GM23338 (cell line): Measurements from ENCODE around the gene FUBP1. TPM values are rescaled to one million over a fixed set of nuclear protein-coding genes. Genes with fewer than 3 reads are reported as not detected.
"Not testable (repeated sequence)": the region's sequence is repeated elsewhere in the genome, so short reads cannot be mapped to it uniquely, and the experiment has no call there.

ENCODE experiments used
- ATAC-seq: fragments of 200-7000 bp; cut with Tn5 transposase; 3 replicates; pipeline ENCODE4 v1.9.1; 2020
- DNase-seq: peaks from one replicate; pipeline ENCODE4 v3.0.0-alpha.2; 2015; ENCODE audit warnings: low spot score
- H2AFZ ChIP-seq: fragments of 200-600 bp; sonication (generic); 2 replicates; pipeline ENCODE4 v1.8.0; 2016; ENCODE audit warnings: antibody characterized with exemption, mild to moderate bottlenecking, moderate library complexity
- H3F3A ChIP-seq: fragments of 200-600 bp; sonication (generic); replicated peaks from 2 replicates; pipeline ENCODE4 v1.8.0; 2017; ENCODE audit warnings: antibody characterized with exemption, mixed run types, low read depth
- H3K27ac ChIP-seq: fragments of 200-600 bp; sonication (generic); 2 replicates; pipeline ENCODE4 v1.6.1; 2016; ENCODE audit warnings: low read depth
- H3K27me3 ChIP-seq: fragments of 200-600 bp; sonication (generic); 2 replicates; pipeline ENCODE4 v1.8.0; 2016; ENCODE audit warnings: mild to moderate bottlenecking, mixed run types, moderate library complexity; ENCODE audit not compliant: insufficient read depth
- H3K36me3 ChIP-seq: fragments of 200-600 bp; sonication (generic); 2 replicates; pipeline ENCODE4 v1.8.0; 2016; ENCODE audit warnings: mild to moderate bottlenecking; ENCODE audit not compliant: insufficient read depth
- H3K4me1 ChIP-seq: fragments of 200-600 bp; sonication (generic); 2 replicates; pipeline ENCODE4 v1.8.0; 2016; ENCODE audit warnings: mild to moderate bottlenecking, moderate library complexity; ENCODE audit not compliant: insufficient read depth
- H3K4me2 ChIP-seq: fragments of 200-600 bp; sonication (generic); 2 replicates; pipeline ENCODE4 v1.7.1; 2017; ENCODE audit warnings: mixed run types
- H3K4me3 ChIP-seq: fragments of 200-600 bp; sonication (generic); 2 replicates; pipeline ENCODE4 v1.6.1; 2016; ENCODE audit warnings: mixed run types
- H3K79me2 ChIP-seq: fragments of 200-600 bp; sonication (generic); replicated peaks from 2 replicates; pipeline ENCODE4 v1.8.0; 2017; ENCODE audit warnings: mild to moderate bottlenecking; ENCODE audit not compliant: insufficient read depth
- H3K9me2 ChIP-seq: fragments of 200-600 bp; sonication (generic); 2 replicates; pipeline ENCODE4 v1.8.0; 2017; ENCODE audit not compliant: insufficient read depth
- H4K20me1 ChIP-seq: fragments of 200-600 bp; sonication (generic); replicated peaks from 2 replicates; pipeline ENCODE4 v1.8.0; 2017; ENCODE audit warnings: mild to moderate bottlenecking; ENCODE audit not compliant: insufficient read depth
- H3K27ac Mint-ChIP-seq: 2 replicates; pipeline ENCODE4 v1.8.0; 2020; ENCODE audit warnings: inconsistent platforms, mild to moderate bottlenecking, moderate library complexity, mixed read lengths
- H3K27me3 Mint-ChIP-seq: 3 replicates; pipeline ENCODE4 v1.8.0; 2022; ENCODE audit warnings: low read depth, mild to moderate bottlenecking, moderate library complexity, mixed read lengths, inconsistent platforms; ENCODE audit not compliant: insufficient read depth, poor library complexity
- H3K36me3 Mint-ChIP-seq: 3 replicates; pipeline ENCODE4 v1.8.0; 2021; ENCODE audit warnings: low read depth, mild to moderate bottlenecking, inconsistent platforms, moderate library complexity, mixed read lengths
- H3K4me1 Mint-ChIP-seq: 3 replicates; pipeline ENCODE4 v1.8.0; 2020; ENCODE audit warnings: mild to moderate bottlenecking, inconsistent platforms, mixed read lengths
- H3K4me3 Mint-ChIP-seq: 3 replicates; pipeline ENCODE4 v1.8.0; 2021; ENCODE audit warnings: moderate library complexity, mild to moderate bottlenecking, inconsistent platforms, mixed read lengths
- H3K9me3 Mint-ChIP-seq: 3 replicates; pipeline ENCODE4 v1.8.0; 2020; ENCODE audit warnings: moderate library complexity, mild to moderate bottlenecking, inconsistent platforms, mixed read lengths
- CREB1 ChIP-seq: fragments of 250-450 bp; sonication (Bioruptor Pico); IDR thresholded peaks from 2 replicates; pipeline ENCODE4 v1.5.0; 2020; ENCODE audit warnings: low read depth, mild to moderate bottlenecking, moderate library complexity
- EZH2 ChIP-seq: fragments of 200-600 bp; sonication (generic); IDR thresholded peaks from one replicate; pipeline ENCODE4 v1.8.0; 2017; ENCODE audit warnings: antibody characterized with exemption, mild to moderate bottlenecking, low read depth; ENCODE audit not compliant: unreplicated experiment
- EZH2phosphoT487 ChIP-seq: fragments of 200-600 bp; sonication (generic); IDR thresholded peaks from one replicate; pipeline ENCODE4 v1.8.1; 2018; ENCODE audit warnings: antibody characterized with exemption; ENCODE audit not compliant: unreplicated experiment
- JUNB ChIP-seq: IDR thresholded peaks from one replicate; pipeline ENCODE4 v1.6.1; 2016; ENCODE audit warnings: antibody characterized with exemption; ENCODE audit not compliant: unreplicated experiment
- NANOG ChIP-seq: IDR thresholded peaks from 2 replicates; pipeline ENCODE4 v1.6.1; 2016; ENCODE audit warnings: antibody characterized with exemption, borderline replicate concordance
- POLR2AphosphoS5 ChIP-seq: IDR thresholded peaks from 2 replicates; pipeline ENCODE4 v1.6.1; 2016; ENCODE audit warnings: antibody characterized with exemption, low read depth
- STAT1 ChIP-seq: IDR thresholded peaks from one replicate; pipeline ENCODE4 v1.6.1; 2016; ENCODE audit warnings: antibody characterized with exemption; ENCODE audit not compliant: unreplicated experiment
- ZNF114 ChIP-seq: fragments of 250-450 bp; sonication (Bioruptor Pico); IDR thresholded peaks from 2 replicates; pipeline ENCODE4 v1.5.0; 2020; ENCODE audit warnings: mild to moderate bottlenecking, moderate library complexity
- ZNF331 ChIP-seq: fragments of 250-450 bp; sonication (Bioruptor Pico); IDR thresholded peaks from 2 replicates; pipeline ENCODE4 v1.5.0; 2020; ENCODE audit warnings: low read depth, mild to moderate bottlenecking, moderate library complexity
- polyA plus RNA-seq: library from polyadenylated mRNA; unstranded; fragments of >200 nt; fragmentation: Nextera tagmentation; extraction: Ambion mirVana; gene quantifications from 2 replicates; pipeline ENCODE4 v1.2.1, GENCODE V29; 2016
- total RNA-seq: library from RNA; depleted of rRNA; stranded (reverse); fragments of >200 nt; shearing (Covaris generic); gene quantifications from 2 replicates; pipeline ENCODE4 v1.2.3, GENCODE V29; 2014
- TF ChIP-seq, protein P1 (sequence below), 2 experiments: fragments of 200-600 bp in 1 of 2; sonication (generic) in 1 of 2; conservative IDR thresholded peaks; 2 replicates each; pipeline versions ENCODE4 v1.5.1 to v1.6.1; 2016 to 2017; ENCODE audit warnings: antibody characterized with exemption in 2 of 2, low read depth in 2 of 2, mild to moderate bottlenecking in 2 of 2, moderate library complexity in 1 of 2
- TF ChIP-seq, protein P2 (sequence below): IDR thresholded peaks from one replicate; pipeline ENCODE4 v1.6.1; 2018; ENCODE audit warnings: antibody characterized with exemption; ENCODE audit not compliant: unreplicated experiment
- TF ChIP-seq, protein P3 (sequence below): fragments of 250-450 bp; sonication (Bioruptor Pico); IDR thresholded peaks from 2 replicates; pipeline ENCODE4 v1.5.0; 2020; ENCODE audit warnings: mild to moderate bottlenecking, moderate library complexity

Gene FUBP1
- total and polyA plus RNA-seq, 2 experiments from 2014 or later, result 212 to 308 TPM

DNA sequence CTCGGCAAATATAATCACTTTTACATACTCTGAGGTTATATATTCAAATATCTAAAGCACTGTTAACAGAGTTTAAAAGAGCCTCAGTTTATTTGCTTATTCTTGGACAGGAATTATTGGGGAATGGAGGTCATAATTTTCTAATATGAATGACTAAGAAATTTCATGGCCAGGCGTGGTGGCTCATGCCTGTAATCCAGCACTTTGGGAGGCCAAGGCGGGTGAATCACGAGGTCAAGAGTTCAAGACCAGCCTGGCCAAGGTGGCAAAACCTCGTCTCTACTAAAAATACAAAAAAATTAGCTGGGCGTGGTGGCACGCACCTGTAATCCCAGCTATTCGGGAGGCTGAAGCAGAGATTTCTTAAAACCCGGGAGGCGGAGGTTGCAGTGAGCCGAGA lies 21.7 kb upstream of the FUBP1 start:
- not testable (repeated sequence) for H3K4me2 ChIP-seq, H3F3A ChIP-seq, H3K27ac Mint-ChIP-seq, H3K4me3 Mint-ChIP-seq, H2AFZ ChIP-seq, H3K27me3 ChIP-seq, H3K27ac ChIP-seq, H3K79me2 ChIP-seq, H3K9me2 ChIP-seq, ATAC-seq, H4K20me1 ChIP-seq, H3K36me3 ChIP-seq, H3K4me3 ChIP-seq, DNase-seq, H3K9me3 Mint-ChIP-seq, H3K27me3 Mint-ChIP-seq, H3K36me3 Mint-ChIP-seq
- H3K4me1 Mint-ChIP-seq, result peaks cover 19% of the 10 kb centered on the region
- peaks cover 19% of the 10 kb centered on the region for H3K4me1 ChIP-seq

DNA sequence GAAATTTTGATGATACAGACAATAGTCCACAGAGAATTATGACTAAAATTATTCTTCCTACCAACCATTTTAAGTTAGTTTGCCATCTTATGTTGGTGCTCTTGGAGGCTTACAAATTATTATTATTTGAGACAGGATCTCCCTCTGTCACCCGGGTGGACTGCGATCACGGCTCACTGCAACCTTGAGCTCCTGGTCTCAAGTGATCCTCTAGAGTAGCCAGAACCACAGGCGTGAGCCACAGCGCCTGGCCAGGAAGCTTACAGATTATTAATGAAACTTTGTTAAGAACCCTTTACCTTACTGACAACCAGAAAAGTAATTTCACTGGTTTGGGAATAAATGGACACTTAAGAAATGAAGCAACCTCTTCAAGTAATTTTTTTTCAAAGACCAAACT lies 17.9 kb upstream of the FUBP1 start:
- Histone ChIP-seq H3K36me3 (peaks cover 4% of the 10 kb centered on the region; the same call in 1 of the 2 replicates), H2AFZ (no peak overlapping the region), H3K27ac (no peak overlapping the region; the same call in 1 of the 2 replicates), H3K79me2 (peaks cover 22% of the 10 kb centered on the region; the same call in 1 of the 2 replicates), H3K4me1 (no peaks in the 10 kb centered on the region), H3K9me2 (no peaks in the 10 kb centered on the region), H3K4me3 (no peak overlapping the region), H3K27me3 (no peaks in the 10 kb centered on the region), H3K4me2 (no peak overlapping the region), H4K20me1 (0 out of 2 replicates have a peak, but pooled peaks cover 4% of the 10 kb centered on the region), H3F3A (no peaks in the 10 kb centered on the region)
- no peaks in the 10 kb centered on the region for H3K27me3 Mint-ChIP-seq
- peaks cover 3% of the 10 kb centered on the region; the same call in 1 of the 3 replicates for H3K36me3 Mint-ChIP-seq
- H3K4me1 Mint-ChIP-seq, result no peaks in the 10 kb centered on the region
- no peak for ATAC-seq
- no peak overlapping the region for H3K4me3 Mint-ChIP-seq
- H3K27ac Mint-ChIP-seq, result no peak overlapping the region
- DNase-seq, result no peak
- no peaks in the 10 kb centered on the region for H3K9me3 Mint-ChIP-seq
- TF ChIP-seq, protein P1, sequence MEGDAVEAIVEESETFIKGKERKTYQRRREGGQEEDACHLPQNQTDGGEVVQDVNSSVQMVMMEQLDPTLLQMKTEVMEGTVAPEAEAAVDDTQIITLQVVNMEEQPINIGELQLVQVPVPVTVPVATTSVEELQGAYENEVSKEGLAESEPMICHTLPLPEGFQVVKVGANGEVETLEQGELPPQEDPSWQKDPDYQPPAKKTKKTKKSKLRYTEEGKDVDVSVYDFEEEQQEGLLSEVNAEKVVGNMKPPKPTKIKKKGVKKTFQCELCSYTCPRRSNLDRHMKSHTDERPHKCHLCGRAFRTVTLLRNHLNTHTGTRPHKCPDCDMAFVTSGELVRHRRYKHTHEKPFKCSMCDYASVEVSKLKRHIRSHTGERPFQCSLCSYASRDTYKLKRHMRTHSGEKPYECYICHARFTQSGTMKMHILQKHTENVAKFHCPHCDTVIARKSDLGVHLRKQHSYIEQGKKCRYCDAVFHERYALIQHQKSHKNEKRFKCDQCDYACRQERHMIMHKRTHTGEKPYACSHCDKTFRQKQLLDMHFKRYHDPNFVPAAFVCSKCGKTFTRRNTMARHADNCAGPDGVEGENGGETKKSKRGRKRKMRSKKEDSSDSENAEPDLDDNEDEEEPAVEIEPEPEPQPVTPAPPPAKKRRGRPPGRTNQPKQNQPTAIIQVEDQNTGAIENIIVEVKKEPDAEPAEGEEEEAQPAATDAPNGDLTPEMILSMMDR (conservative IDR thresholded peaks at IDR 0.05; ENCODE audit: low read depth in 2 of 2), result no peak
- TF ChIP-seq NANOG (no peak), POLR2AphosphoS5 (no peak), ZNF114 (CRISPR knock-in tag) (no peak), ZNF331 (CRISPR knock-in tag) (no peak), EZH2 (no peak), EZH2phosphoT487 (no peak), STAT1 (no peak), CREB1 (CRISPR knock-in tag) (no peak), JUNB (no peak)
- TF ChIP-seq, protein P2, sequence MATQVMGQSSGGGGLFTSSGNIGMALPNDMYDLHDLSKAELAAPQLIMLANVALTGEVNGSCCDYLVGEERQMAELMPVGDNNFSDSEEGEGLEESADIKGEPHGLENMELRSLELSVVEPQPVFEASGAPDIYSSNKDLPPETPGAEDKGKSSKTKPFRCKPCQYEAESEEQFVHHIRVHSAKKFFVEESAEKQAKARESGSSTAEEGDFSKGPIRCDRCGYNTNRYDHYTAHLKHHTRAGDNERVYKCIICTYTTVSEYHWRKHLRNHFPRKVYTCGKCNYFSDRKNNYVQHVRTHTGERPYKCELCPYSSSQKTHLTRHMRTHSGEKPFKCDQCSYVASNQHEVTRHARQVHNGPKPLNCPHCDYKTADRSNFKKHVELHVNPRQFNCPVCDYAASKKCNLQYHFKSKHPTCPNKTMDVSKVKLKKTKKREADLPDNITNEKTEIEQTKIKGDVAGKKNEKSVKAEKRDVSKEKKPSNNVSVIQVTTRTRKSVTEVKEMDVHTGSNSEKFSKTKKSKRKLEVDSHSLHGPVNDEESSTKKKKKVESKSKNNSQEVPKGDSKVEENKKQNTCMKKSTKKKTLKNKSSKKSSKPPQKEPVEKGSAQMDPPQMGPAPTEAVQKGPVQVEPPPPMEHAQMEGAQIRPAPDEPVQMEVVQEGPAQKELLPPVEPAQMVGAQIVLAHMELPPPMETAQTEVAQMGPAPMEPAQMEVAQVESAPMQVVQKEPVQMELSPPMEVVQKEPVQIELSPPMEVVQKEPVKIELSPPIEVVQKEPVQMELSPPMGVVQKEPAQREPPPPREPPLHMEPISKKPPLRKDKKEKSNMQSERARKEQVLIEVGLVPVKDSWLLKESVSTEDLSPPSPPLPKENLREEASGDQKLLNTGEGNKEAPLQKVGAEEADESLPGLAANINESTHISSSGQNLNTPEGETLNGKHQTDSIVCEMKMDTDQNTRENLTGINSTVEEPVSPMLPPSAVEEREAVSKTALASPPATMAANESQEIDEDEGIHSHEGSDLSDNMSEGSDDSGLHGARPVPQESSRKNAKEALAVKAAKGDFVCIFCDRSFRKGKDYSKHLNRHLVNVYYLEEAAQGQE, result no peak
- TF ChIP-seq, protein P3, sequence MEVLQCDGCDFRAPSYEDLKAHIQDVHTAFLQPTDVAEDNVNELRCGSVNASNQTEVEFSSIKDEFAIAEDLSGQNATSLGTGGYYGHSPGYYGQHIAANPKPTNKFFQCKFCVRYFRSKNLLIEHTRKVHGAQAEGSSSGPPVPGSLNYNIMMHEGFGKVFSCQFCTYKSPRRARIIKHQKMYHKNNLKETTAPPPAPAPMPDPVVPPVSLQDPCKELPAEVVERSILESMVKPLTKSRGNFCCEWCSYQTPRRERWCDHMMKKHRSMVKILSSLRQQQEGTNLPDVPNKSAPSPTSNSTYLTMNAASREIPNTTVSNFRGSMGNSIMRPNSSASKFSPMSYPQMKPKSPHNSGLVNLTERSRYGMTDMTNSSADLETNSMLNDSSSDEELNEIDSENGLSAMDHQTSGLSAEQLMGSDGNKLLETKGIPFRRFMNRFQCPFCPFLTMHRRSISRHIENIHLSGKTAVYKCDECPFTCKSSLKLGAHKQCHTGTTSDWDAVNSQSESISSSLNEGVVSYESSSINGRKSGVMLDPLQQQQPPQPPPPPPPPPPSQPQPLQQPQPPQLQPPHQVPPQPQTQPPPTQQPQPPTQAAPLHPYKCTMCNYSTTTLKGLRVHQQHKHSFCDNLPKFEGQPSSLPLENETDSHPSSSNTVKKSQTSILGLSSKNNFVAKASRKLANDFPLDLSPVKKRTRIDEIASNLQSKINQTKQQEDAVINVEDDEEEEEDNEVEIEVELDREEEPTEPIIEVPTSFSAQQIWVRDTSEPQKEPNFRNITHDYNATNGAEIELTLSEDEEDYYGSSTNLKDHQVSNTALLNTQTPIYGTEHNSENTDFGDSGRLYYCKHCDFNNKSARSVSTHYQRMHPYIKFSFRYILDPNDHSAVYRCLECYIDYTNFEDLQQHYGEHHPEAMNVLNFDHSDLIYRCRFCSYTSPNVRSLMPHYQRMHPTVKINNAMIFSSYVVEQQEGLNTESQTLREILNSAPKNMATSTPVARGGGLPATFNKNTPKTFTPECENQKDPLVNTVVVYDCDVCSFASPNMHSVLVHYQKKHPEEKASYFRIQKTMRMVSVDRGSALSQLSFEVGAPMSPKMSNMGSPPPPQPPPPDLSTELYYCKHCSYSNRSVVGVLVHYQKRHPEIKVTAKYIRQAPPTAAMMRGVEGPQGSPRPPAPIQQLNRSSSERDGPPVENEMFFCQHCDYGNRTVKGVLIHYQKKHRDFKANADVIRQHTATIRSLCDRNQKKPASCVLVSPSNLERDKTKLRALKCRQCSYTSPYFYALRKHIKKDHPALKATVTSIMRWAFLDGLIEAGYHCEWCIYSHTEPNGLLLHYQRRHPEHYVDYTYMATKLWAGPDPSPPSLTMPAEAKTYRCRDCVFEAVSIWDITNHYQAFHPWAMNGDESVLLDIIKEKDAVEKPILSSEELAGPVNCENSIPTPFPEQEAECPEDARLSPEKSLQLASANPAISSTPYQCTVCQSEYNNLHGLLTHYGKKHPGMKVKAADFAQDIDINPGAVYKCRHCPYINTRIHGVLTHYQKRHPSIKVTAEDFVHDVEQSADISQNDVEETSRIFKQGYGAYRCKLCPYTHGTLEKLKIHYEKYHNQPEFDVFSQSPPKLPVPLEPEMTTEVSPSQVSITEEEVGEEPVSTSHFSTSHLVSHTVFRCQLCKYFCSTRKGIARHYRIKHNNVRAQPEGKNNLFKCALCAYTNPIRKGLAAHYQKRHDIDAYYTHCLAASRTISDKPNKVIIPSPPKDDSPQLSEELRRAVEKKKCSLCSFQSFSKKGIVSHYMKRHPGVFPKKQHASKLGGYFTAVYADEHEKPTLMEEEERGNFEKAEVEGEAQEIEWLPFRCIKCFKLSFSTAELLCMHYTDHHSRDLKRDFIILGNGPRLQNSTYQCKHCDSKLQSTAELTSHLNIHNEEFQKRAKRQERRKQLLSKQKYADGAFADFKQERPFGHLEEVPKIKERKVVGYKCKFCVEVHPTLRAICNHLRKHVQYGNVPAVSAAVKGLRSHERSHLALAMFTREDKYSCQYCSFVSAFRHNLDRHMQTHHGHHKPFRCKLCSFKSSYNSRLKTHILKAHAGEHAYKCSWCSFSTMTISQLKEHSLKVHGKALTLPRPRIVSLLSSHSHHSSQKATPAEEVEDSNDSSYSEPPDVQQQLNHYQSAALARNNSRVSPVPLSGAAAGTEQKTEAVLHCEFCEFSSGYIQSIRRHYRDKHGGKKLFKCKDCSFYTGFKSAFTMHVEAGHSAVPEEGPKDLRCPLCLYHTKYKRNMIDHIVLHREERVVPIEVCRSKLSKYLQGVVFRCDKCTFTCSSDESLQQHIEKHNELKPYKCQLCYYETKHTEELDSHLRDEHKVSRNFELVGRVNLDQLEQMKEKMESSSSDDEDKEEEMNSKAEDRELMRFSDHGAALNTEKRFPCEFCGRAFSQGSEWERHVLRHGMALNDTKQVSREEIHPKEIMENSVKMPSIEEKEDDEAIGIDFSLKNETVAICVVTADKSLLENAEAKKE (CRISPR knock-in tag), result no peak
